ENCODE results near the gene PSMA6. TPM values are rescaled to one million over a fixed set of nuclear protein-coding genes. Genes with fewer than 3 reads are reported as not detected.
"Not testable (repeated sequence)": the region's sequence is repeated elsewhere in the genome, so short reads cannot be mapped to it uniquely, and the experiment has no call there.

Gene PSMA6
- total RNA-seq, 6 experiments from 2014 or later, result 186 to 233 (median 222) TPM

GRCh38 chr14:35247777-35248475 is 44.3 kb upstream of the PSMA6 start:
- TF ChIP-seq CTCF (IDR thresholded peaks at IDR 0.05), result no peak
- no peaks in the 10 kb centered on the region; the same call in 1 of the 2 replicates for H3K4me1 Mint-ChIP-seq (ENCODE audit: low read depth)
- H3K4me3 Mint-ChIP-seq, result no peak overlapping the region
- no peak for DNase-seq
- no peak overlapping the region; the same call in 1 of the 2 replicates for H3K27ac Mint-ChIP-seq
- no peaks in the 10 kb centered on the region for H3K9me3 Mint-ChIP-seq
- H3K27me3 Mint-ChIP-seq (ENCODE audit: insufficient read depth), result no peaks in the 10 kb centered on the region
- no peaks in the 10 kb centered on the region for H3K36me3 Mint-ChIP-seq (ENCODE audit: low read depth)

GRCh38 chr14:35248476-35248788 is 43.8 kb upstream of the PSMA6 start:
- DNase-seq, result no peak
- no peak overlapping the region for H3K4me3 Mint-ChIP-seq
- H3K27ac Mint-ChIP-seq, result no peak overlapping the region
- no peaks in the 10 kb centered on the region; the same call in 1 of the 2 replicates for H3K4me1 Mint-ChIP-seq (ENCODE audit: low read depth)
- no peaks in the 10 kb centered on the region for H3K36me3 Mint-ChIP-seq (ENCODE audit: low read depth)
- H3K27me3 Mint-ChIP-seq (ENCODE audit: insufficient read depth), result no peaks in the 10 kb centered on the region
- no peaks in the 10 kb centered on the region for H3K9me3 Mint-ChIP-seq
- TF ChIP-seq CTCF (IDR thresholded peaks at IDR 0.05), result no peak

- no peak overlapping the region for H3K4me3 Mint-ChIP-seq
- H3K4me1 Mint-ChIP-seq (ENCODE audit: low read depth), result no peaks in the 10 kb centered on the region; the same call in 1 of the 2 replicates
- DNase-seq, result no peak
- TF ChIP-seq CTCF (IDR thresholded peaks at IDR 0.05), result no peak
- no peaks in the 10 kb centered on the region for H3K27me3 Mint-ChIP-seq (ENCODE audit: insufficient read depth)
- no peak overlapping the region for H3K27ac Mint-ChIP-seq
- no peaks in the 10 kb centered on the region for H3K36me3 Mint-ChIP-seq (ENCODE audit: low read depth)
- no peaks in the 10 kb centered on the region for H3K9me3 Mint-ChIP-seq
These were observed 41.9 kb upstream of the PSMA6 start for GRCh38 chr14:35250319-35250718.

GRCh38 chr14:35252451-35252868 is 39.7 kb upstream of the PSMA6 start:
- no peaks in the 10 kb centered on the region for H3K9me3 Mint-ChIP-seq
- H3K27ac Mint-ChIP-seq, result no peak overlapping the region
- H3K4me3 Mint-ChIP-seq, result no peak overlapping the region
- no peak for DNase-seq
- H3K4me1 Mint-ChIP-seq (ENCODE audit: low read depth), result peaks cover 5% of the 10 kb centered on the region
- TF ChIP-seq CTCF (IDR thresholded peaks at IDR 0.05), result no peak
- no peaks in the 10 kb centered on the region for H3K27me3 Mint-ChIP-seq (ENCODE audit: insufficient read depth)
- H3K36me3 Mint-ChIP-seq (ENCODE audit: low read depth), result no peaks in the 10 kb centered on the region

- not testable (repeated sequence) for H3K4me3 Mint-ChIP-seq; H3K36me3 Mint-ChIP-seq (ENCODE audit: low read depth); DNase-seq; H3K9me3 Mint-ChIP-seq; H3K27me3 Mint-ChIP-seq (ENCODE audit: insufficient read depth); H3K27ac Mint-ChIP-seq
- peaks cover 11% of the 10 kb centered on the region for H3K4me1 Mint-ChIP-seq (ENCODE audit: low read depth)
These were observed 39.1 kb upstream of the PSMA6 start for GRCh38 chr14:35253056-35253455.

- H3K27me3 Mint-ChIP-seq (ENCODE audit: insufficient read depth); H3K4me3 Mint-ChIP-seq; H3K36me3 Mint-ChIP-seq (ENCODE audit: low read depth); H3K27ac Mint-ChIP-seq; H3K9me3 Mint-ChIP-seq; DNase-seq: not testable (repeated sequence)
- peaks cover 16% of the 10 kb centered on the region for H3K4me1 Mint-ChIP-seq (ENCODE audit: low read depth)
These were observed 38.1 kb upstream of the PSMA6 start for GRCh38 chr14:35254034-35254622.

Data from HFFc6 (cell line).